Left renal cortex interstitium (tissue), 4 donors: ENCODE measurements around the gene RPS6KC1. TPM values are rescaled to one million over a fixed set of nuclear protein-coding genes. Genes with fewer than 3 reads are reported as not detected.
"Not testable (repeated sequence)": the region's sequence is repeated elsewhere in the genome, so short reads cannot be mapped to it uniquely, and the experiment has no call there.

Experiments used
- DNase-seq, 4 donors: peaks; one replicate each; pipeline ENCODE4 v3.0.0-alpha.2; 2013; ENCODE audit warnings: low read depth in 4 of 4, low spot score in 2 of 4, missing footprints in 1 of 4
- polyA plus RNA-seq, 4 donors: library from polyadenylated mRNA; unstranded; fragments of 120-200 nt; gene quantifications; one replicate each; pipeline ENCODE4 v1.2.1, GENCODE V29; 2013; ENCODE audit not compliant: insufficient read length in 4 of 4

The RPS6KC1 gene
- polyA plus RNA-seq, 4 donors, result 21.1 to 23.5 (median 22.6) TPM

- no peak for DNase-seq
These were observed 52.6 kb downstream of the RPS6KC1 start for GRCh38 chr1:213103377-213104306.

GRCh38 chr1:213104604-213105003, 53.6 kb downstream of the RPS6KC1 start:
- DNase-seq, result no peak

- DNase-seq, result no peak
These were observed 55.3 kb downstream of the RPS6KC1 start for GRCh38 chr1:213106298-213106697.

- DNase-seq, result no peak
These were observed 56.6 kb downstream of the RPS6KC1 start for GRCh38 chr1:213107613-213108012.

- DNase-seq, result no peak
These were observed 59.6 kb downstream of the RPS6KC1 start for GRCh38 chr1:213110349-213111300.

- no peak for DNase-seq
These were observed 60.5 kb downstream of the RPS6KC1 start for GRCh38 chr1:213111502-213111901.

- DNase-seq, result not testable (repeated sequence)
These were observed 61.7 kb downstream of the RPS6KC1 start for GRCh38 chr1:213112723-213113122.

GRCh38 chr1:213117699-213118180, 66.7 kb downstream of the RPS6KC1 start:
- not testable (repeated sequence) for DNase-seq

GRCh38 chr1:213119794-213120193, 68.8 kb downstream of the RPS6KC1 start:
- DNase-seq, result no peak

- DNase-seq, result no peak
These were observed 69.3 kb downstream of the RPS6KC1 start for GRCh38 chr1:213120386-213120785.

GRCh38 chr1:213120961-213121360, 69.9 kb downstream of the RPS6KC1 start:
- DNase-seq, result no peak

GRCh38 chr1:213122514-213122929, 71.5 kb downstream of the RPS6KC1 start:
- DNase-seq, result peak in 1 of 4 donors; percentile 21

- no peak for DNase-seq
These were observed 72.0 kb downstream of the RPS6KC1 start for GRCh38 chr1:213123087-213123486.

- DNase-seq, result no peak
These were observed 72.5 kb downstream of the RPS6KC1 start for GRCh38 chr1:213123536-213123935.

GRCh38 chr1:213124590-213124989, 73.5 kb downstream of the RPS6KC1 start:
- DNase-seq, result no peak

GRCh38 chr1:213125643-213126042, 74.6 kb downstream of the RPS6KC1 start:
- no peak for DNase-seq

GRCh38 chr1:213127074-213127473, 76.0 kb downstream of the RPS6KC1 start:
- DNase-seq, result no peak

GRCh38 chr1:213131851-213132655, 81.0 kb downstream of the RPS6KC1 start:
- DNase-seq, result no peak

- DNase-seq, result no peak
These were observed 84.5 kb downstream of the RPS6KC1 start for GRCh38 chr1:213135572-213135971.
